Stimulated activated CD4-positive, alpha-beta T cell treated with anti-CD3 and anti-CD28 coated beads, Interleukin-12 subunit alpha, Interleukin-12 subunit beta, amount 100 ng/mL, for 24 hours (primary cell): ENCODE measurements around the gene DBF4B.
"Not testable (repeated sequence)": the region's sequence is repeated elsewhere in the genome, so short reads cannot be mapped to it uniquely, and the experiment has no call there.

Experiments used
- DNase-seq, 2 experiments: peaks; one replicate each; pipeline ENCODE4 v3.0.0-alpha.2; 2020; ENCODE audit warnings: low read depth in 2 of 2

The DBF4B gene

DNA sequence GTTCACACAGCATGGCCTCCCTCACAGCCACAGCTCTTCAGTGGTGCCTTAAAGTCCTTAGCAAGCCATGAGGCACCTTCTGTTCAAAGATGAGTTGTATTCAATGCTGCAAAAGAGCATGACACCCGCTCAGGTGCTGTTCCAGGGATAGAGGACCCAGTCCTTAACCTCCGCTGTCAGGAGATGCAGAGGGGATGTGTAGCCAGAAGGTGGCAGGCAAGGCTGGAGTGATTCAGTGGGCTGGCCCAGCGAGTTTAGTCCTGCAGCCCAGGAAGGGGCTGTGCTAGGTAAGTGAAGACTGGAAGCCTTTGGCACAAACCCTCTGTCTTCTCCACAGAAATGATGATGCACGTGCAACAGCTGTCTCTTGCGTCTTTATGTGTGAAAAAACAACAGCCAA, 25.3 kb downstream of the DBF4B start:
- no peak for DNase-seq

DNA sequence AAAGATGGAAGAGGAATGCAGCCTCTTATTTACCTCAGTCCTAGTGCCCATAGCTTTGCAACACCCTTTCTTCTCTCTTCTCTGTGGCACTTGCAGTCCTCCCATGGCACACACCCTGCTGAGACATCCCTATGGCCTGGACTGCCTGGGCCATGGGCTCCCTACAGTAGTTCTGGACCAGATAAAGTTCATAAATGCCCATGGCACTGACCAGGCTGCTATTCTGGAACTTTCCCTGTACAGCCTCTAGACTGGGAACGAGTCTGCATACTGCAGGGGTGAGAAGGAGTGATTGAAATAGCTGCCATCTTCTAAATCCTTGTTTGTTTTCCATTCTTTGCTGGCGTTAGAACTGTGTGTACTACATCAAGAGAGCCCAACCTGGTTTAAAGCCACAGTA, 25.8 kb downstream of the DBF4B start:
- no peak for DNase-seq

DNA sequence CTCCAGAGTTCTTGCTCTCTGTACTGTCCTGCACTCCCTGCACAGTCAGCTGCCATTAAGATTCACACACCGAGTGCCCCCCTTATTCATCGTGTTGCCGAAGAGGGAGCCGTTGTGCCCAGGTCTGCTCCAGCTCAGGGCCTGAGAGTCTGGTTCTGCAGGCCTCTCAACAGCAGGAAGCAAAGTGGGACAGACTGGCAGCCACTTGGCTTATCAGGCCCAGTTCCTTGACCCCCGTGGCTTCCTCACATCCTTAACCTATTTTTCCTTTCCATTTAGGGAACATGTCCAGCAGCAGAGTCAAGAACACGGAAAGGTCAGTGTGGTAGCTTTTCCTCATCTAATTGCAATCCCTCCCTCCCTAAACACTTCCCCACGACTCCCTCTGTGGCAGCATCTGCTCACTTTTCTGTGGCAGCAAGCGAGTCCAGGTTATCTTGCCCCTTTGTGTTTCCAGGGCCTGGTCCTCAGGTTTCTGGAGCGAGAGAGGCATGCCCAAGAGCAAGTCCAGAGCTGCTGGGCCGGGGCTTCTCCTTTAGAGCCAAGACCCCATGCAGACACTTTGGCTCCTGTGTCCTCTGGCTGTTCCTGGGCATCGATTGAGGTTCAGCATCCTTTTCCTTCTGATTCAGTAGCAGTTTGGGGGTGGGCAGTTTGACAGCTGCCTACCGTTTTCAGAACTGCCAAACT, 28.2 kb downstream of the DBF4B start:
- DNase-seq, result no peak

DNA sequence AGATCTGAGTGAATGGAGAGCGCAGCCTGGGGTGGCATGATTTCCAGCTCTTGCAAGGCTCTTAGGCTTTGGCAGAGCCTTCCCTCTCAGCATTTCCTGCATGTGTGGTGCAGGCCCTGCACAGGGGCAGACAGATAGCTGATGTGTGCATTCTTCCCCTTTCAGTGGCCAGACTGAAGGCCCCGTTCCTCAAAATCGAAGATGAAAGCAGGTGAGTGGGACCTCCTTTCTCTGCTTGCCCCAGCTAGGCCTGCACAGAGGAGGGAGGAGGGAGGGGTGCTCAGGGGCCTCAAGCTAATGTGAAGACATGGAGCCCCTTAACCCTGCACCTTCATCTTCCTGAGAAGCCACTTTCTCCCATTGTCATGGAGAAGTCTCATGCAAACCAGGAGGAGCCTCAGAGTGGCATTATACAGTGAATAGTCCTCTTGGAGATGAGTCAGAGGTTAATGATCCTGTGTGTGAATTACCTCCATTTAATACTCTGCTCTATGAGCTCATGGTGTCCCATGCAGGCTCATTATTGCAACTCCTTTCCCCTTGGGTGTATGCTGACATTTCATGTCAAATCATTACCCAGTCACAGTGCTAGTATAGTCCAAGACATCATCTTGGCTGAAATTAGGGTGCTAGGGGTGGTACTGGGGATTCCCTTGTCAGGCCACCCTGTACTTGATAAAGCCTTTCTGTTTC, 29.9 kb downstream of the DBF4B start:
- DNase-seq, result no peak

DNA sequence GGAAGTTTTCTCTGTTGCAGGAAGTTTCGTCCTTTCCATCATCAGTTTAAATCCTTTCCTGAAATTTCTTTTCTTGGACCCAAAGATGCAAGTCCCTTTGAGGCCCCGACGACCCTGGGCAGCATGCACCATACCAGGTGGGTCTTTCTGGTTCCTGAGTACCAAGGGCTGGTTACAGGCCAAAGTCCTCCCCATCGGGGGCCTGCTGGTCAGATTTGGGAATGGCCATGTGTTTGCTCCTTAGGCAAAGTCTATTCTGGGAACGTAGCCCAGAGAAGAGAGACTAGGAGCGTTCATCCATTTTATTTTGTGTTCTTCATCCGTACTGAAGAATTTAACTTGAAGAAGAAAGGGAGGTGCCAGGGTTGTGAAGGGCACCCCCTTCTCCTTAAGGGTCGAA, 32.9 kb downstream of the DBF4B start:
- no peak for DNase-seq

DNA sequence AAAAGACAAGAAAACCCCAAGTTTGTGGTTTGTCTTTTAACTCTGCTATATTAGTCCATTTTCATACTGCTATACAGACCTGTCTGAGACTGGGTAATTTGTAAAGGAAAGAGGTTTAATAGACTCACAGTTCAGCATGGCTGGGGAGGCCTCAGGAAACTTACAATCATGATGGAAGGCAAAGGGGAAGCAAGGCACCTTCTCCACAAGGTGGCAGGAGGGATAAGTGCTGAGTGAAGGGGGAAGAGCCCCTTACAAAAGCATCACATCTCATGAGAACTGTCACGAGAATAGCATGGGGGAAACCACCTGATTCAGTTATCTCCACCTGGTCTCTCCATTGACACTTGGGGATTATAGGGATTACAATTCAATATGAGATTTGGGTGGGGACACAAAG, 36.8 kb downstream of the DBF4B start:
- DNase-seq, result no peak

DNA sequence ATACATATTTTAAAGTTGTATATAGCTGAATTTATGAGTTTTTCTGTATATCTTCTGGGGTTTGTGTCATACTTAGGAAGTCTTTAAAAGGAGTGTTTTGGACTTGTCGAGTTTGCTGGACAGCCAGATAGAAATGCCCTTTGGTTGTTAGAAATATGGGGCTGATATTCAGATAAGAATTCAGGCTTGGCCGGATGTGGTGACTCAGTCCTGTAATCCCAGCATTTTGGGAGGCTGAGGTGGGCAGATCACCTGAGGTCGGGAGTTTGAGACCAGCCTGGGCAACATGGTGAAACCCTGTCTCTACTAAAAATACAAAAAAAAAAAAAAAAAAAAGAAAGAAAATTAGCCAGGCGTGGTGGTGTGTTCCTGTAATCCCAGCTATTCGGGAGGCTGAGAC, 37.3 kb downstream of the DBF4B start:
- DNase-seq, result not testable (repeated sequence)

DNA sequence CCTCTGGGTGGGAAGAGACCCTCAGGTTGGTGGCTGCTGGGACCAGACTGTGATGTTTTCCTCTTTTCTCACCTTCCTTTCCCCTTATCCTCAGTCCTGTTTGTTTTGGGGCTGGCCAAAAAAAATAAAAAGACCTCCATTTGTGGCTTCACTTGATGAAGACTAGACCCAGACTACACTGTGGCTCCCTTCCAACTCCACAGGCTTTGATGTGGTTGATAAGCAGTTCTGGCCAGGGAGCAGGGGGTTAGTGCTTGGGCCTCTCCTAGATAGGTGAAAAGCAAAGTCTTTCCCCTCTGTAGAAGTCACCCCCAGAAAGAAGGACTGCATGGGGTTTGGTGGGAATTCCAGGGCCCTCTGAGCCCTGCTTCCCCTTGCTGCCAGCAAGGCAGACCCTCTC, 39.1 kb downstream of the DBF4B start:
- no peak for DNase-seq

DNA sequence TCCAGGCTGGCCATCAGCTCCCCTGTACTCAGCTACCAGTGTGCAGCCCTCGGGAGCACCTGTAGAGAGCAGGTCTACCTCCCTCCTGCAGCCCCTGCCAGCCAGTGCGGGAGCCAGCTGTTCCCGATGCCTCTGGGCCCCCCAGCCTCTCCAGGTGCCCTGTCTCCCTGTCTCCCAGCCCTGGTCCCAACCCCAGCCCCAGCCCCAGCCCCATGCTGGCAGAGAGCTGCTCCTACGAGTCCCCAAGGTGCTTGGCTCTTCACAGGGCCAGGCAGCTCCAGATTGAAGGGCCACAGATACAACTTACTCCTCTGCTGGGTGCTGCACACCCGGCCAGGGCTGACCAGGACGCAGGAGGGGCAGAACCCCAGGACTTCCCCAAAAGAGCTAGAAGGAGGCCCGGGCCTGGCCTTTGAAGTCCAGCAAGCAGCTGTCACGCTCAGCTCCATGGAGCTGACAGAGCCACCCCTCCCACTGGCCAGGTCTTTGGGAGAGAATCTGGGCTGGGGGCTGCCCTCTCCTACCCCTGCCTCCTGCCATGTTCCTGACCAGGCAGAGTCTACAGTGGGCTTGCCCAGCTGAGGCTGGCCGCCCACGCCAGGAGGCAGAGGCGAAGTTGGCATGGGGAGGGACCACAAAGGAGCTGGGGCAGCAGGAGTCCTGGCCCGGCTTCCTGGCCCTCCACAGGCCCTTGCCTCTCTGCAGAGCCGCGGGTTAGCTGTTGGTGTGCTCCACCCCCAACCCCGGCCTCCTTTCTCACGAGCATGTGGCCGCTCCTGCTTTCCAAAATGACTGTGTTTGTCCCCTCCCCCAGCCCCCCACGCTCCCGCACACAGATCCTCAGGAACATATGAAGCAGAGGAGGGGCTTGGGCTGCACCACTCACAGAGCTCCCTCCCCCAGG, 40.9 kb downstream of the DBF4B start:
- DNase-seq, result no peak

DNA sequence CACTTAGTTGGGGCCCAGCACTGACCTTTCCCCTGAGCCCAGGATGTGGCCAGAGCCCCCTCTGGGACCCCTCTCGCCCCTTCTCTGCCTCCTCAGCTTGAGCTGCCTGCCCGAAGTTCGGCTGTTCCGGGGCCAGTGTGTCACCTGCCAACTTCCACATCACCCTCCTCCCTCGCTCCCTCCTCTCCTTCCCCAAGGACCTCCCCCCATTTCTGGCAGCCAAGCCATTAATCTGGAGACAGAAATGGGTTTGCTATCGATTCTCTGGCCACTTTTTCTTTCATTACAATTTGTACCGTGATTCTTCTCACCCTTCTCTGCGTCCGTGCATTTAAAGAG, 41.5 kb downstream of the DBF4B start:
- no peak for DNase-seq

DNA sequence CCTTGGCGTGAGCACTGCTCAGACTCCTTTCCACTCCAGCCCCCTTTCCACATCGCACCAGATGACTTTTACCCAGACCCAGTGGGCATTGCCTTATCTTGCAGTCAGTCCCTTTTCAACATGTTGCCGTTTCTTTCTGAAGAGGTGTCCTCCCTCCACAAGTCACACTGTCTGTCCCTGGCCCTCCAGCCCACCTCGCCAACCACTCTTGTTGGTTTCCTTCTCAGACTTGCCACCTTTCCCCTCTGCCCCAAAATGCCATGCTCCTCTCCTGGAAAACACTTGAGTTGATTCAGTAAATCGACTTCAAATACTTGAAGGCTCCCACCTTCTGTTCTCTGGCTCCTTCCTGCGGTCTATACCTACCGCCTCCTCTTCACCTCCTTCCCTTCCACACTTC, 42.9 kb downstream of the DBF4B start:
- DNase-seq, result no peak

DNA sequence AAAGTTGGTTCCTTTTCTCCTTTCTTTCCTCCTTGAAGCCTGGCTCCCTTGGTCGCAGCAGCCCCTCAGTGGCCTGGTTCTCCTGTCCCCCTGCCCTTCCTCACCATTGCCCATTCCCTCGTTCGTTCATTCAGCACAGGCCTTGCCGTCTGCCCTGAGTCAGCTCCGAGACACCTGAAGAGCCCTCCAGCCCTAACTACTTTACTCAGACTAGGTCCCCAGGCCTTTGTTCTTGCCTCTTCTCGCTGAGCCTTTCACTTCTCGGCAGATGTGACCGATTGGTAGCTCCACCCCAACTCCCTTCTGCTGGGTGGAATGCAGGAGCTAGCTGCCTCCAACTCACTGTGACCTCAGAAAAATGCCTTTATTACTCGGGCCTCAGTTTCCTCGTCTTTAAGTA, 43.3 kb downstream of the DBF4B start:
- no peak for DNase-seq

DNA sequence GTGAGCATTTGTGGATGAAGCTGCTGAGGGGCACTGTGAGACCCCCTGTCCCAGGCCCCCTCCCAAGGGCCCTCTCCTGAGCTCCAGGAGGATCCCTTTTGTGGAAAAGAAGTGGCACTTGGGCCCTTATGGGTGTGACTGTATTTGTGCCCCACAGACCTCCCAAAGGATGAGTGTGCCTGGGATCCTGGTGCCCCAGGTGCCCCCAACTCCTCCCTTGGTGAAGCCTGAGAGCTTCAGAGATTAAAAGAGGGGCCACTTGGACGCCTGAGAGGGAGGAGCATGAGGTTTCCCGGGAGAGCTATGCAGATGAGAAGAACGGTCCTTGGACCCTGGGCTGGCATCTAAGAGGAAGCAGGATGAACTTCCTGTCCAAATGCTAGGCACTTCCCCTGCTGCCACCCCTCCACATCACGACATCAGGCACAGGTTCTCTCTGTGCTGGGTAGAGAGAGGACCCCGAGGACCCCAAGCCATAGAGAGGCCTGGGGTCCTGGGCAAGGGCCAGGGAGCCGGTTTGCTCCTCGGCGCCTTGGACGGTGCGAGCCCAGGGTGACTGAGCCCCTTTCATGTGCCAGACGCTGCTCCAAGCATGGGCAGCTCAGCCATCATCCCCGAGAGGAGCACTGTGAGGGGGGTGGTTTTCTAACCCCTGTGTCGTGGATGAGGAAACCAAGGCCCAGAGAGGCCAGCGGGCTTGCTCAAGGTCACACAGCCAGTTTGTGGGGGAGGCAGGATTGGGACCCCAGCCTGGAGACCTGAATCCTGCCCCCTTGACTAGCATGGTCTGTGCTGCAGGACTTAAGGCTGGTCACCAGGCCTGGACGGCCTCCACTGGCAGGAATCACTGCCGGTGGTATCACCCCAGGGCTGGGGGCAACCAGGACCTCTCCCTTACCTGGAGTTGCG, 44.7 kb downstream of the DBF4B start:
- no peak for DNase-seq

DNA sequence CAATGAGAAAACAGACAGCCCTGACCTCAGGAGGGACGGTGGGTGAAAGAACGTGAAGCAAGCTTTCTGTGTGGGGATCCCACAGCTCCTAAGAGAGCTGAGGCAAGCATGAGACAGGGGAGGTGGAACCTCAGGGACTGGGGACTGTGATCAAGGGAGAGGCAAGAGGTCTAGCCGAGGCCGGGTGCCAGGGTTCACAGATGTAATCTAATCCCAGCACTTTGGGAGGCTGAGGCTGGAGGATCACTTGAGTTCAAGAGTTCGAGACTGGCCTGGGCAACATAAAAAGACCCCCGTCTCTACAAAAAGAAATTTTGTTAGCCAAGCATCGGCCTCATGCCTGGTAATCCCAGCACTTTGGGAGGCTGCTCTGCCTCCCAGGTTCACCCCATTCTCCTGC, 45.8 kb downstream of the DBF4B start:
- no peak for DNase-seq

DNA sequence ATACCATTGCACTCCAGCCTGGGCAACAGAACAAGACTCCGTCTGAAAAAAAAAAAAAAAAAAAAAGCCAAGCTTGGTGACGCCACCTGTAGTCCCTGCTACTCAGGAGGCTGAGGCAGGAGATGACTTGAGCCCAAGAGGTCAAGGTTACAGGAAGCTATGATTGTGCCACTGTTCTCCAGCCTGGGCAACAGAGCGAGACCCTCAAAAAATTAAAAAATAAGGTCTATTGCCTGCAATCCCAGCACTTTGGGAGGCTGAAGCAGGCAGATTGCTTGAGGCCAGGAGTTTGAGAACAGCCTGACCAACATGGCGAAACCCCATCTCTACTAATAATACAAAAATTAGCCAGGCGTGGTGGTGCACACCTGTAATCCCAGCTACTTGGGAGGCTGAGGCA, 46.7 kb downstream of the DBF4B start:
- DNase-seq, result not testable (repeated sequence)

DNA sequence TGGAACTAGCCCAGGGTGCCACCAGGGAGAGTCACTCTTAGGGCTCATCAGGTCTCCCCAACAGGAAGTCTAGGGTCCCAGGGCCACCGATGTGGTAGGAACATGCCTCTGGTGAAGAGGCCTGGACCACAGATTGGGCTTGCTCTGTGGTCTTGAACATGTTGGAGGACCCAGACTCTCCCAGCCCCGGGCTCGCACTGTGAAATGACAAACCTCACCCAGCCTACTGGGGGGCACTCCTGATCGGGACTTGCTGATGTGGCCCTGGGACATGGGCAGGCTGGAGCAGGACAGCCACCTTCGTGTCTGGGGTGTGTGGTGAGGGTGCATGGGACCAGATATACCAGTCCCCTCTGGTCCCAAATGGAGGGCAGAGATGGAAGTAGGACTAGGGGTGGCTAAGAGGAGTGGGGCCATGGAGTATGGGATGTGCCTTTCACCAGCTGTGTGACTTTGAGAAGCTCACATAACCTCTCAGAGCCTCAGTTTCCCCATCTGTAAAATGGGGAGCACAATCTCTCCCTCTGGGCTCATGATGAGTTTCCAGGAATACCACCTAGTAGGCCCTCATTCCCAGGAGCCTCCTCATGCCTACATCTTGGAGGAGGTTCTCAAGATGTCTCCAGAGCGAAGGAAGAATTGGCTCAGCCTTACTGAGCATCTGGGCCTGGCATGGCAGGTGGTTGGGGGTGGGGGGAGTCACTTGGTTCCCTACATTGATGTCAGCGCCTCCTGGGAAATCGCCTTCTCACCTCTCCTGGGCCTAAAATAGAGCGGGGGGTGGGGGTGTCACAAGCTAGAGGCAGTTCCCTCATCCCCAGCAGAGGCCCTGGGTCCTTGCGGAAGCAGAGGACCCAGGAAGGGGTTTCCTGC, 48.8 kb downstream of the DBF4B start:
- DNase-seq, result no peak

DNA sequence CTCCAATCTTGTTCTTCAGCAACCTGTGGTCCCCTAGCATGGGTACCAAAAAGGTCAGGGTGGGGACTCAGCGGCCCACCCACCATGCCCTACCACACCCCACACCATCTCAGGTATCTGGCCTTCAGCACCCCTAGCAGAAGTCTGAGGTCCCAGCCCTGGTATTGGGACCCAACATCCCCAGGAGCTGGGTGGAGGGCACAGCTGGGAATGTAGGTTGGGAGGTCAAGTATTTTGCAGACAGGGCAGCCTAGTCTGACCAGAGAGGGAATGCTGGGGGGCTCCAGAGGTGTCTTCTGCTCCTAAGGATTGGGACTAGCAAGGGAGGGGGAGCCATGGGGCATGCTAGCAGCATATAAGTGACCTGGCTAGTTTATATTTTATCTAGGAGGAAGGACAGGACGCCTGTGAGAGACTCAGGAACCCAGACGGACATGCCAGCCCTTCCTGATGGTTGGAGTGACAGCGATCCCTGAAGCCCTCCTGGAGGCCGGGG, 49.5 kb downstream of the DBF4B start:
- DNase-seq, result no peak

DNA sequence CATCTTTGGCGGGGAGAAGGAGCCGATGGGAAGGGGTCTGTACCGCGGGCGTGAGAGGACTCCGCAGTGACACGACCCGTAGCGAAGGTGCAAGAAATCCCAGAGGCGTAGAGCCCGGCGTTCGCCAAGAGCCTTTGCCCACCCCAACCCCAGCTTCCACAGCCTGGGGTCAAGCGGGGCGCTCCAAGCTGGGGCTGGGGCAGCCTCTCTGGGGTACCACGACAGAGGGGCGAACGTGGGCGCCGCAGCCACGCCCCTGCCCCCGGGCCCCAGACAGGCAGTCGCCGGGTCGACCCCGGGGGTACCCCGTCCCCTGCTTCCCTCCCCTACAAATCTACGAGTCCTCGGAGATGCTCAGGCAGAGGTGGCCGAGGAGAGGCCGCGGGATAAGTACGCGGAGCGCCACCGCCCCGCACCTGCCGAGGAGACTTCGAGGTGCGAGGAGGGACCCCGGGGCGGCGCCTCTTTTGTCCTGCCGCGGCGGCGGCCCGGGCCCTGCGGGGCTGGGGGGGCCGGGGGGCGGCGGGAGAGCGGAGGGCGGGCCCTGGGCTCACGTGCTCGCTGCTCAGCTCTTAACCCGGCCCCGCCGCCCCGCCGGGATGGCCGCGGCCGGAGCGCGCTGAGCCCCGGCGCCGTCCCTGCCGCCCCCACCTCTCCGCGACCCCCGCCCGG, 50.1 kb downstream of the DBF4B start, which contains the start of gene ADAM11:
ADAM11 (plus strand) TSS at position 575 of the 672 bp plus-strand sequence. CDS start 212 bp downstream, outside the sequence.
- no peak for DNase-seq

DNA sequence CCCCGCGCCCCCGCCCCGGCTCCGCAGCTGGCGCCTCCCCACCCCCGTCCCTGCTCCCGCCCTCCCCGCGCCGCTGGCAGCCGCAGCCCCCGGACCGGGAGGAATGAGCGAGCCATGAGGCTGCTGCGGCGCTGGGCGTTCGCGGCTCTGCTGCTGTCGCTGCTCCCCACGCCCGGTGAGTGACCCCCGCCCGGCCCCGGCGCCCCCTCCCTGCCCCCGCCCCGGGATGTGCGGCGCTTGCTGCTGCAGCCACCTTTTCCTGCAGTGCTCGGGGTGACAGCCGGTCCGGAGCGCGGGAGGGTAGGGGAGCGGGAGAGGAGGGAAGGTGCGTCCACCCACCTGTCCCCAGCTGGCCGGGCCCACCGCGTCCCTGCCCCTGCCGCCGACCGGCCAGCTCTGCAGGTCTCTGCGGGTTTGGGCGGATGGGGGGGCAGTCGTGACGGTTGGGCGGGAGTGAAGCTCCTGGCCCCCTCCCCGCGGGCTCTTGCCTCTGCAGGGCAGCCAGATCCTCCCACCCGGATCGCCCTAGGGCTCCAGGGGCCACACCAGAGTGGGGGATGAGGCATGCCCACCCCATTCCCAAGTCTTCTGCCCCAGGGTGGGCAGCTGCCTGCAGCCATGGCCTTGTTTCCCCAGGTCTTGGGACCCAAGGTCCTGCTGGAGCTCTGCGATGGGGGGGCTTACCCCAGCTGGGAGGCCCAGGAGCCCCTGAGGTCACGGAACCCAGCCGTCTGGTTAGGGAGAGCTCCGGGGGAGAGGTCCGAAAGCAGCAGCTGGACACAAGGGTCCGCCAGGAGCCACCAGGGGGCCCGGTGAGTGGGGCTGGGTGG, 50.8 kb downstream of the DBF4B start:
- DNase-seq, result no peak
